GM18868 (cell line): ENCODE results near the gene DGUOK.
"Not testable (repeated sequence)": the region's sequence is repeated elsewhere in the genome, so short reads cannot be mapped to it uniquely, and the experiment has no call there.

ENCODE experiments used
- ATAC-seq: cut with Tn5 transposase; IDR thresholded peaks from one replicate; pipeline ENCODE4 v1.9.1; 2021; ENCODE audit warnings: mild to moderate bottlenecking, moderate library complexity; ENCODE audit not compliant: unreplicated experiment

DGUOK gene

DNA sequence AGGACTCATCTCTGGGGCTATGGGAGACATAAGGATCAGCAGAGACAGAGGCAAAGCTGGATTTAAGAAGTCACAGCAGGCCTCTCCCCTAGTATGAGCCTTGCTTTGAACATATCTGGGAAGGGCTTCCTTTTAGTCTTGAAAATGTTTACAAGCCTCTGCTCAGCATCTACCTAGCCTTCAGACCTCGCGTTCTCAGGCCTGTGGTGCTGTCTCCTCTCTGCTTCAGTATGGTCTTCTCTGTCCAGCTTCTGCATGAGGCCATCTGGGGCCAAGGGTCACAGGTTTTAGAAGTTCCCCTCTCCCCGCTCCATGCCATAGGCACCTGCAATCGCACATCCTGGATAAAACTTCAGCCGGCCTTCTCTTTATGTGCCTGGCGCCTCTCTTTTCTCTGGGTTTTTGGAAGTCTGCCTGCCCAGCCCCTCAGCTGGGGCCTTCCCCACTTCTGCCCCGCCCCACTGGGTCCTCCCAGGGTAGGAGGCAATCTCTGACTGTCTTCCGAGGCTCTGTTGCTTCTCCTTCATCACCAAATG, 26.8 kb upstream of the DGUOK start:
- ATAC-seq, result no peak

DNA sequence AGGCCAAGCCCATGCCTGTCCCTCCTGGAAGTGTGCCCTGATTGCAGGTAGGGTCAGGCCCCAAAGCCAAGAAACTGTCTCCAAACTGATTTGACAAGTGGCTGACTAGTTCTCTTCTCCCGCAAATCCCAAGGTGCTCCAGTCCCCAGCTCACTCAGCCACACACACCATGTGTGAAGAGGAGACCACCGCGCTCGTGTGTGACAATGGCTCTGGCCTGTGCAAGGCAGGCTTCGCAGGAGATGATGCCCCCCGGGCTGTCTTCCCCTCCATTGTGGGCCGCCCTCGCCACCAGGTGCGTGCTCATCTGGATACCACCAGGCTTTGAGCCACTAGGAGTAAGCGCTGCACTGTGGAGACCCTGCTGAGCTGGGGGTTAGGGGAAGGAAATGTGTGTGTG, 25.5 kb upstream of the DGUOK start:
- no peak for ATAC-seq

DNA sequence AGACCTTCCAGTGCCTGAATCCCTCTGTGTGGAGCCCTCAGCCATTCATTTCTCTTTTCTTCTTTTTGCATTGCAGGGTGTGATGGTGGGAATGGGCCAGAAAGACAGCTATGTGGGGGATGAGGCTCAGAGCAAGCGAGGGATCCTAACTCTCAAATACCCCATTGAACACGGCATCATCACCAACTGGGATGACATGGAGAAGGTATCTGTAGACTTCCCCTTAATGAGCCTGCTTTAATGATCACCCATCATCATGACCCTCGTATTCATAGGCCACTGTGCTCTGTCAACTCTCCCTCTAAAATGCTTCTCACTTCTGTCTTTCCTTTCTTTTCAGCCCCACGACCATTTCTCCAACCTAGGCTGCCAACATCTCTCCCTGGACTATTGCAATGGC, 24.4 kb upstream of the DGUOK start:
- no peak for ATAC-seq

DNA sequence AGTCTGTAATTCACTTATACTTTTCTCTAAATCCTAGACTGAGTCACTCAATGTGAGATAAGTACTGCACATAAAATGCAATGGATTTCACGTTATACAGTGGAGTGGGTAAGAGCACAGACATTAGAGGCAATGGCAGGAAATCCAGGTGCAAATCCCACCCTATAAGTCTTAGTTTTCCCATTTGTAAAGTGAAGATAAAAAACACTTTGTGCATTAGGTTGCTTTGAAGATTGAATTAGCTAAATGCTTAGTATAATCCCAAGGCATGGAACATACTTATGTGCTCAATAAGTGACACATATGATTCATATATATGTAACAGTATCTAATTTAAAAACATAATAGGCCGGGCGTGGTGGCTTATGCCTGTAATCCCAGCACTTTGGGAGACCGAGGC, 23.4 kb upstream of the DGUOK start:
- ATAC-seq, result no peak

DNA sequence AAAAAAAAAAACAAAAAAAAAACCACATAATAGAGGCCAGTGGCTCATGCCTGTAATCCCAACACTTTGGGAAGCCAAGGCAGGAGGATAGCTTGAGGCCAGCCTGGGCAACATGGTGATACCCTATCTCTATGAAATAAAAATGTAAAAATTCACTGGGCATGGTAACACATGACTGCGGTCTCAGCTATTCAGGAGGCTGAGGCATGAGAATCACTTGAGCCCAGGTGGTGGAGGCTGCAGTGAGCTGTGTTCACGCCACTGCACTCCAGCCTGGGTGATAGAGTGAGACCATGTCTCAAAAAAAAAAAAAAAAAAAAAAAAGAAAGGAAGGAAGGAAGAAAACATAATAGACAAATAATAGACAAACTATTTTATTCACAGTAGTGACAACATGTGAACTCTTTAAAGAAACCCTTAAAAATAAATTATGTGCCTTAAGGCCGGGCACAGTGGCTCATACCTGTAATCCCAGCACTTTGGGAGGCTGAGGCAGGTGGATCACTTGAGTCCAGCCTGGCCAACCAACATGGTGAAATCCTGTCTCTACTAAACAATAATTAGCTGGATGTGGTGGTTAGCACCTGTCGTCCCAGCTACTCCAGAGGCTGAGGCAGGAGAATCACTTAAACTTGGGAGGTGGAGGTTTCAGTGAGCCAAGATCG, 22.6 kb upstream of the DGUOK start:
- ATAC-seq, result not testable (repeated sequence)

DNA sequence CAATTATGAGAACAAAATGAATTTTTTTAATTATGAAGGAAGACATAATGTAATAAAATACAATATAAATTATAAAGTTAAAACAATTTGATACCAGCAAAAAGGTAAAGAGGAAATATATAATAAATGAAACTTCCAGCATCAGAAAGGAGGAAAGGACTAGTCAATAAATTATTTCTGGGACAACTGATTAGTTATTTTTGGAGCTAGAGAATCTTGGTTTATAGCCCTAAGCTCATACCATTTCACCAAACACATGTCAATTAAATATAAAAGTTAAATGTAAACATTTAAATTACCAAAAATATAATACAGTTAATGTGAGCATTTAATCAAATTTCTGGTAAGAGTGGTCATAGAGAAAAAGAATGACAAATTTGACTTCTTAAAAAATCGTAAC, 21.7 kb upstream of the DGUOK start:
- ATAC-seq, result no peak

DNA sequence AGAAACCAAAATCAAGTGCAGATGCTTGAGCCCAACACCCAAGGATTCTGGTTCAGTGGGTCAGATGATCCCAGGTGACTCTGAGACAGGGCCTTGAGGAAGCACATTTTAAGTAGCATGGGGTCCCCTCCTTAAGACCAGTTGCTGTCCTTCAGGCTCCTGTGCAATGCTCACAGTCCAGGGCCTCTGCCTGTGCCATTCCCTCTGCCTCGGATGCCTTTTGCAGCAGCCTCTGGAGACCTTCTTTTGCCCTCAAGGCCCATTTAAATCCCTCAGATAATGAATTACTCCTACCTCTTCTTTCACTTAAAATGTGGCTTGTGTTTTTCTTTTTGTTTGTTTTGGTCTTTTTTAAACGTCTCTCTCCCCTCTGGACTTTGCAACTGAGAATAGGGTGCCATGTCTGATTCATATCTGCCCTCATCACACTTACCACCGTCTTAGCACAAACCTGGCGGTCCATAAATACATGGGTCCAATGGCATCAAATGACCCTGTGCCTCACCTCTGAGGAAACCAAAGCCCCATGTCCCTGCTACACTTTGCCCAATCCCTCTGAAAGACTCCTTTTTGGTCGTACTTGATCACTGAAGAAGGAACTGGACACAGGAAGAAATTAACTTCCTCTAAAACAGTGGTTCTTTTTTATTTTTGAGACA, 19.7 kb upstream of the DGUOK start:
- ATAC-seq, result no peak

DNA sequence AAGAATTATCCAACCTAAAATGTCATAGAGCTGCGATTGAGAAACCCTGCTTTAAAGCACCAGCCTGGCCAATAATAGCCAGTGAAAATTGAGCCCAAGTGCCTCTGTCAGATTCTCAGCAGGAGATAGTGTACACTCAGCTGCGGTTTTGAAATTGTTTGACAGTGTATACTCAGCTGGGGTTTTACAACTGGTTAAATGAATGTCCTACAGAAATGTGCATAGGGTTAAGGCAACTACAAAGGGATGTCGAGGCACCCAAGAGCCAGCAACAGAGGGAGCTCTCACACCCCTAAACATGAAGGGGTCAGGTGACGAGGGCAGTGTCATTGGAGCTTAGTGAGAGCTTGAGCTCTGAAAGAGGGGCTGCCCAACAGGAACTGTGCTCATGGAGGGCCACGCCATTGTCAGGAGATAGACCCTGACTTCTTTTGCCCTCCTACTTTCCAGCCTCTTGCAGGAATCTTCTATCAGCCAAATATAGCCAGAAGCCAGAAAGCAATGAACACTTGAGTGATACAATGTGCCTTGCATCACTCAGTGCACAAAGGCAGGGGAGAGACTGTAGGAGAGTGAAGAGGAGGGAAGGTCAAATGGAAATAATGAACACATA, 18.7 kb upstream of the DGUOK start:
- peak; percentile 91 for ATAC-seq

DNA sequence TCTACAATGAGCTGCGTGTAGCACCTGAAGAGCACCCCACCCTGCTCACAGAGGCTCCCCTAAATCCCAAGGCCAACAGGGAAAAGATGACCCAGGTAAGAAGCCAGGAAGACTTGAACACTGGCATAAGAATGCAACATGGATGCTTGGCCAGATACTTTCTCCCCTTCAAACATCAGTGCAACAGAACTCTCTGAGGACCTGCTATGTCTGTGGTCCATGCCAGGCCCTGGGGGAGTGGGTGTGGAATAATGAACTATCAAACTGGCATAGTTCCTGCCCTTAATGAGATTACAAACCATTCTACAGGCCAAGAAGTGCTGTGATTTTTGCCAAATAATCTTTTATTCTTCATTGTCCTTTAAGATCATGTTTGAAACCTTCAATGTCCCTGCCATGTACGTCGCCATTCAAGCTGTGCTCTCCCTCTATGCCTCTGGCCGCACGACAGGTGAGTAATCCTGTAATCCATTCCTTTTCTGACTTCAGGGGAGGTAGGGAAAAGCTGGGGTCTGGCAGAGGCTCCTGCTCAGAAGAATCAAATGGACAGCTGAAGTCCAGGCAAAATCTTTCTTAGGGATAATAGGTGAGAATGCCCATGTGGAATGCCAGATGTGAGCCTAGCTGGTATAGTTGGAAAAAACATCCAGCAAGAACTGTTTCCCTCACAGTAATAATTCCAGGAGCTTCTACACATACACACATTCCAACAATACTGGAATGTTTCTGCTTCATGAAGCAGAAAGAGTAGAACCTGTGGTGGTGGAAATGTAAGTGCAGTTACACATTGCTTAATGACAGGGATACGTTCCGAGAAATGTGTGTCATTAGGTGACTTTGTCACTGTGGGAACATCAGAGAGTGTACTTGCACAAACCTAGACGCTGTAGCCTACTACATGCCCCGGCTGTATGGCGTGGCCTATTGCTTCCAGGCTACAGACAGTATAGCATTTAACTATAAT, 17.7 kb upstream of the DGUOK start:
- no peak for ATAC-seq

DNA sequence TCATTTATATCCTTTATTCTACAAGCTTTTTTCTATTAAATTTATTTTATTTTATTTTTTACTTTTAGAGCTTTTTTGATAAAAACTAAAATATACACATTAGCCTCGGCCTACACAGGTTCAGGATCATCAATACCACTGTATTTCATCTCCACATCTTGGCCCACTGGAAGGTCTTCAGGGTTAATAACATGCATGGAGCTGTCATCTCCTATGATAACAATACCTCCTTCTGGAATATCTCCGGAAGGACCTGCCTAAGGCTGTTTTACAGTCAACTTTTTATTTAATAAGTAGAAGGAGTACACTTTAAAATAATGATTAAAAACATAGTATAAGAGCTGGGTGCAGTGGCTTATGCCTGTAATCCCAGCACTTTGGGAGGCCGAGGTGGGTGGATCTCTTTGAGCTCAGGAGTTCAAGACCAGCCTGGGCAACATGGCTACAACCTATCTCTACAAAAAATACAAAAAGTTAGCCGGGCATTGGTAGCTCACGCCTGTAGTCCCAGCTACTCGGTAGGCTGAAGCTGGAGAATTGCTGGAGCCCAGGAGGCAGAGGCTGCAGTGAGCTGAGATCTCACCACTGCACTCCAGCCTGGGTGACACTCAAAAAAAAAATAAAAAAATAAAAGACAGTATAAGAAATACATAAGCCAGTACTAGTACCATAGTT, 15.7 kb upstream of the DGUOK start:
- no peak for ATAC-seq

DNA sequence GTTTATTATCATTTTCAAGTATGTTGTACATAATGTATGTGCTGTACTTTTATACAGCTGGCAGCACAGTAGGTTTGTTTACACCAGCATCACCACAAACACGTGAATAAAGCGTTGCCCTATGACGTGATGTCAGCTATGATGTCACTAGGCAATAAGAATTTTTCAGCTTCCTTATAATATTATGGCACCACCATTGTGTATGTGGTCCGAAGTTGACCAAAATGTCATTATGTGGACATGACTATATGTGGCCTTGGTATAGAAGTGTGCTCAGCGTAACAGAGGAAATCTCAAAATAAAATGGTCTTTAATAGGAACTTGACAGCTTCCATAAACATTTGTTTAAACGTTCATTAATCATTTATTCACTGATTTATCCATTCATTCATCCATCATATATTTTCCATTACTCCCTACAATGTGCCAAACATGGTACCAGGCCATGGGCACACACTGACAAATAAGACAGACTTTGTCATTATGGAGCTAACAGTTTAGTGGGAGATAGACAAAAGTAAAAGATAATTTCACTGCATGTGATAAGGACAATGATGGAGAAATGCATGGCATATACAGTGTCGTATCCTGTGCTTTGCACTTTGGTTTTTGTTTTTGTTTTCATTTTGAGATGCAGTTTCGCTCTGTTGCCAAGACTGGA, 15.0 kb upstream of the DGUOK start:
- ATAC-seq, result no peak

DNA sequence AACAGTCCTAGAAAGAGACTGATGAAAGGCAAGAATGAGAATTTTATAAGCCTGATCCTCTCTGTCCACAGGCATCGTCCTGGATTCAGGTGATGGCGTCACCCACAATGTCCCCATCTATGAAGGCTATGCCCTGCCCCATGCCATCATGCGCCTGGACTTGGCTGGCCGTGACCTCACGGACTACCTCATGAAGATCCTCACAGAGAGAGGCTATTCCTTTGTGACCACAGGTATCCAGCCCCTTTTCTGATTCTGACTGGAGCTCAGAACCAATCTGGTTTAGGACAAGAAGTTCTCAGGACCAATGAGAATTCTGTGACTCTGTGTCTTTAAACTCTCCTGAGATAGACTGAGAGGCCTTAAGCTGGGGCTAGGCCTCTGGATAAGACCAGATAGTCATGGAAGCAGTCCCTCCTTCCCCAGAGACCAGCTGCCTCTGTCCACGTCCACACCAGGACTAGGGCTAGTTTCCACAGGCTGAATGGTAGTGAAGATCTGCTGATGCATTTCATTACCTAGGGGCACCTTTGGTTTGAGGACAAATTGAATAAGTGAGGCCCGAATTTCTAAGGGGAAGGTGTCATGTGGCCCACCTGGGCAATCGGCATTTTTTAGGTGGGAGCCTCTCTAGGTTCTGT, 13.1 kb upstream of the DGUOK start:
- ATAC-seq, result no peak

DNA sequence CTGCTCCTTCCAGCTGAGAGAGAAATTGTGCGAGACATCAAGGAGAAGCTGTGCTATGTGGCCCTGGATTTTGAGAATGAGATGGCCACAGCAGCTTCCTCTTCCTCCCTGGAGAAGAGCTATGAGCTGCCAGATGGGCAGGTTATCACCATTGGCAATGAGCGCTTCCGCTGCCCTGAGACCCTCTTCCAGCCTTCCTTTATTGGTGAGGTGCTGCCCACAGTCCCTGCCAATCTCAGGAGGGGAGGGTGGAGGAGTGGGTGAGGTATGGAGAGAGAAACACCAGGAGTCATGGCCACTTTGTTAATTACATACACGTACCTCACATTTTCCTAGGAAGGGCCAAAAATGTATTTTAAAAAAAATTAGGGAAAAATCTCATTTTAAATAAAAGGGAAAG, 12.0 kb upstream of the DGUOK start:
- ATAC-seq, result no peak

DNA sequence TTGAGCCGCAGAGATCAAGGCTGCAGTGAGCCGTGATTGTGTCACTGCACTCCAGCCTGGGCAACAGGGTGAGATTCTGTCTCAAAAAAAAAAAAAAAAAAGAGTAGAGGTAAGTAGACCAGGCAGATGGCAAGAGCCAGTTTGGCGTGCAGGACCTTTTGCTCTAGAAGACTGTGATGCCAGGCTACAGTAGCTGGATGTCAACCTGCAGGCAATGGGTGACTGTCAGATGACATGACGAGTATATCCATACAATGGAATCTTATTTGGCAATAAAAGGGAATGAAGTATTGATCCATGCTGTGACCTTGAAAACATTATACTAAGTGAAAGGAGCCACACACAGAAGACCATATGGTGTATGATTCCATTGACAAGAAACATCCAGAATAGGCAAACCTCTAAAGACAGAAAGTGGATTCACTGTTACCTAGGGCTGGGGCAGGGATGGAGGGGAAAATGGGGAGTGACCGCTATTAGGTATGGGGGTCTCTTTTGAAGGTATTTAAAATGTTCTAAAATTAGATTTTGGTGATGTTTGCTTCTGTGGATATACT, 11.2 kb upstream of the DGUOK start:
- no peak for ATAC-seq

DNA sequence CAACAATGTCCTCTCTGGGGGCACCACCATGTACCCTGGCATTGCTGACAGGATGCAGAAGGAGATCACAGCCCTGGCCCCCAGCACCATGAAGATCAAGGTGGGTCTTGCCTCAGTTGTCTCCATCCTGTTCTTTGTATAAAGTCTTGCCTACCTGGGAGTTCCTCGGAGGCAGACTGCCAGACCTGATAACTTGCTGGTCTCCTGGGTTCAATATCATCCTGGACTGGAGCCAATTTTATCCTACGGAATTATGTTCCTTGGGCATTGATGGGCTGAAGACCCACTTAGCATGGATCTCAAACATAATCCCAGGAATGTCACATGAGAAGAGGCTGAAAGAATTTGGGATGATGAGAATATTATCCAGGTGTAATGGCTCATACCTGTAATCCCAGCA, 10.0 kb upstream of the DGUOK start:
- ATAC-seq, result no peak

DNA sequence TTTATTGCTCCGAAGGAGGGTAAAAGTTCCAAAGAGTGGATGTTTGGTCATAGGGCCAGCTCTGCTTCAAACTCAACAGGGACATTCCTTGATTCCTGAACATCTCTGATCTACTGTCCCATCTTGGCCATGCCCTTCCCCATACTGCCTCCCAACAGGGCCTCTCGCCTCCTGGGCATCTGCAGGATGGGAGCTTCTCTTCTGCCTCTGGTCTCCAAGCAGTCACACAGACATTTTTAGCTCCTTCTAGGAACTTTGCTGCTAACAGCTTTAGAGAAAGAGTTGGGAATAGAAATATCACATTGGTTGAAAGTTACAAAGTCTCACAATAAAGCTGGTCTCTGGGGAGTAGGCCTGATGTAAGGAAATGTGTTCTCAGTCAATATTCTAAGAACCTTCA, 9.4 kb upstream of the DGUOK start:
- ATAC-seq, result no peak

DNA sequence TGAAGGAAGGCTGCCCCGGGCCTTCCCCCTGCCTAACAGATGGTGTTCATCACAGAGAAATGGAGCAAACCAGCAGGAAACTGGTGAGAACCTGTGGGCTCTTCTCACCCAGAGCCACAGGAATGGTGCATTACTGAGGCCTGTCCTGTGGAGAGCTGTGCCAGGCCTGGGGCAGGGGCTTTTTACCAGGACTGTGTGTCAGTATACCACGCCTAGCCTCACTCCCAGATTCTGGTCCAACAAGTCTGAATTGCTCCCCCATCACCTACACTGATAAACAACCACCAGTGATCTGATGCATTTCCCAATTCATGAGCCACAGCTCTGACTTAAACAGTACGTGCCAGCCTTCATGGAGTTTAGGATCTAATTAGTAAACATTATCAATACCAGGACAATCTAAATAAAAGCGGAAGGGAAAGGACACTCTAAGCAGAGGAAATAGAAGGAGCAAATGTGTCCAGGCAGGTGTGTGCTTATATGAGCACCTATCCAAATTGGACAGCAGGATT, 8.9 kb upstream of the DGUOK start:
- no peak for ATAC-seq

DNA sequence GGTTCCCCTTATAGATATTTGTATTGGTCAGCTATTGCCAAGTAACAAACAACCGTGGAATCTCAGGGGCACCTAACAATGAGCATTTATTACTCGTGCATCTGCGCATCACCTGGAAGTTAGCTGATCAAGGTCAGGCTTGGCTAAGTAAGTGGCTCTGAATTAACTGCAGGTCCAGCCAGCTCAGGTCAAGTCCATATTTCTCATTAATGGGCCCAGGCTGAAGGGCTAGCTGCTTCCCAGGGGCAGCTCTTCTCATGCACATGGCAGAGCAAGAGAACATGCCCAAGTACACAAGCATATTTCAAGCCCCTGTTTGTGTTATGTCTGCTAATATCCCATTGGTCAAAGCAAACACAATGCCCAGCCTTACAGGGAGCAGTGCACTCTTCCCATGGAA, 7.8 kb upstream of the DGUOK start:
- no peak for ATAC-seq

DNA sequence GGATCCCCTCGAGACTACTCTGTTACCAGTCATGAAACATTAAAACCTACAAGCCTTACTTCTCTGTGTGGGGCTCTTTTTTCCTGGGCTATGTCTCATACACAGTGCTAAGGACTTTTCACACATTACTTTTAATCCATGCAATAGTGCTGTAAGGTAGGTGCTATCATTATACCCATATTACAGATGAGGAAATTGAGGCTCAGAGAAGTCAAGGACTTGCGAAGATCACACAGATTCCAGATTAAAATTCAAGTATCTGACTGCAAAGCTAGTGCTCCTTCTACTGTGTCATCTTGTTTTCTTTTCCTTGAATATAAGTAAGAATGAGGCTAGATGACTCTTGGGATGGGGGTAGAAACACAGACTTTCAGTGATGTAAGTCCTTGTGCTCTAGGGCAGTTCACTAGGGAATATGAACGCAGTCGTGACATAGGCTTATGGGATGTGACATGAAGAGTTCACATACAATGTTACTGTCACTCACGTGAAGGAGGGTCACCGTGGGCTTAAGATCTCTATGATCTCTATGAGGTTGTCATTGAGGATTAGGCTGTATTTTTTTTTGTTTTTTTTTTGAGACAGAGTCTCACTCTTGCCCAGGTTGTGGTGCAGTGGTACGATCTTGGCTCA, 7.0 kb upstream of the DGUOK start:
- no peak for ATAC-seq
